WTC11 (cell line): Measurements from ENCODE around the gene IGFN1. TPM values are rescaled to one million over a fixed set of nuclear protein-coding genes. Genes with fewer than 3 reads are reported as not detected.

Experiments
- ATAC-seq: fragments of 200-7000 bp; cut with Tn5 transposase; 2 replicates; pipeline ENCODE4 v1.10.0; 2021; ENCODE audit warnings: mild to moderate bottlenecking, moderate library complexity
- CTCF ChIA-PET: fragments of 300-600 bp; sonication (Branson Sonifier 250); formaldehyde crosslinking; loops from one replicate; lab custom pipeline; 2021; ENCODE audit warnings: antibody characterized with exemption; lab: Charles Lee
- POLR2A ChIA-PET: fragments of 350-600 bp; sonication (Branson Sonifier 250); formaldehyde crosslinking; loops from one replicate; lab custom pipeline; 2021; ENCODE audit warnings: antibody characterized with exemption; lab: Charles Lee
- DNase-seq: peaks from one replicate; pipeline ENCODE4 v3.0.0; 2021; ENCODE audit warnings: low spot score
- H3K27ac Mint-ChIP-seq: 2 replicates; pipeline ENCODE4 v1.8.0; 2021; ENCODE audit warnings: mixed read lengths
- H3K27me3 Mint-ChIP-seq: 2 replicates; pipeline ENCODE4 v1.8.0; 2021; ENCODE audit warnings: low read depth, mild to moderate bottlenecking, moderate library complexity, mixed read lengths
- H3K36me3 Mint-ChIP-seq: 2 replicates; pipeline ENCODE4 v1.8.0; 2021; ENCODE audit warnings: mixed read lengths
- H3K4me1 Mint-ChIP-seq: 2 replicates; pipeline ENCODE4 v1.8.0; 2022; ENCODE audit warnings: mixed read lengths
- H3K4me3 Mint-ChIP-seq: 2 replicates; pipeline ENCODE4 v1.8.0; 2021; ENCODE audit warnings: mild to moderate bottlenecking, moderate library complexity, mixed read lengths
- H3K9me3 Mint-ChIP-seq: 2 replicates; pipeline ENCODE4 v1.8.0; 2021; ENCODE audit warnings: mixed read lengths
- CBFB ChIP-seq: sonication (generic); formaldehyde crosslinking; IDR thresholded peaks from 2 replicates; pipeline ENCODE4 v1.8.1; 2022; ENCODE audit warnings: mild to moderate bottlenecking, low read depth, missing genetic modification reagents
- E2F4 ChIP-seq: sonication (generic); formaldehyde crosslinking; IDR thresholded peaks from 2 replicates; pipeline ENCODE4 v1.8.1; 2022; ENCODE audit warnings: low read depth, mild to moderate bottlenecking, moderate library complexity, missing genetic modification reagents, borderline replicate concordance
- EMX1 ChIP-seq: fragments of 250-450 bp; sonication (Bioruptor Pico); IDR thresholded peaks from 2 replicates; pipeline ENCODE4 v1.8.0; 2021; ENCODE audit warnings: mild to moderate bottlenecking
- FOXP4 ChIP-seq: sonication (generic); formaldehyde crosslinking; IDR thresholded peaks from 2 replicates; pipeline ENCODE4 v1.8.0; 2022; ENCODE audit warnings: mild to moderate bottlenecking, missing genetic modification reagents
- GTF2I ChIP-seq: fragments of 250-450 bp; sonication (Bioruptor Pico); conservative IDR thresholded peaks from 2 replicates; pipeline ENCODE4 v1.4.0; 2021; ENCODE audit warnings: mild to moderate bottlenecking
- IRF2 ChIP-seq: sonication (generic); formaldehyde crosslinking; IDR thresholded peaks from 2 replicates; pipeline ENCODE4 v1.8.0; 2022; ENCODE audit warnings: low read depth, missing genetic modification reagents, borderline replicate concordance
- OVOL2 ChIP-seq: fragments of 250-450 bp; sonication (Bioruptor Pico); IDR thresholded peaks from 2 replicates; pipeline ENCODE4 v1.9.0; 2021; ENCODE audit warnings: mild to moderate bottlenecking, borderline replicate concordance
- RELA ChIP-seq: sonication (generic); formaldehyde crosslinking; IDR thresholded peaks from 2 replicates; pipeline ENCODE4 v1.8.1; 2022; ENCODE audit warnings: missing genetic modification reagents, mild to moderate bottlenecking, borderline replicate concordance
- SMAD3 ChIP-seq: sonication (generic); formaldehyde crosslinking; IDR thresholded peaks from 2 replicates; pipeline ENCODE4 v1.8.0; 2022; ENCODE audit warnings: missing genetic modification reagents, mild to moderate bottlenecking, borderline replicate concordance
- TCF7 ChIP-seq: sonication (generic); formaldehyde crosslinking; IDR thresholded peaks from 2 replicates; pipeline ENCODE4 v1.8.0; 2022; ENCODE audit warnings: mild to moderate bottlenecking, low read depth, missing genetic modification reagents, moderate library complexity
- TEAD1 ChIP-seq: sonication (generic); formaldehyde crosslinking; IDR thresholded peaks from 2 replicates; pipeline ENCODE4 v1.8.0; 2022; ENCODE audit warnings: mild to moderate bottlenecking, missing genetic modification reagents
- ZBTB21 ChIP-seq: sonication (generic); formaldehyde crosslinking; IDR thresholded peaks from 2 replicates; pipeline ENCODE4 v1.8.1; 2023; ENCODE audit warnings: mild to moderate bottlenecking, missing genetic modification reagents, borderline replicate concordance
- ZMAT4 ChIP-seq: fragments of 250-450 bp; sonication (Bioruptor Pico); IDR thresholded peaks from 2 replicates; pipeline ENCODE4 v1.9.0; 2021; ENCODE audit warnings: mild to moderate bottlenecking
- ZNF263 ChIP-seq: sonication (generic); formaldehyde crosslinking; IDR thresholded peaks from 2 replicates; pipeline ENCODE4 v1.8.1; 2022; ENCODE audit warnings: low read depth, mild to moderate bottlenecking, moderate library complexity, missing genetic modification reagents
- ZNF281 ChIP-seq: sonication (generic); formaldehyde crosslinking; IDR thresholded peaks from 2 replicates; pipeline ENCODE4 v1.8.0; 2023; ENCODE audit warnings: mild to moderate bottlenecking, missing genetic modification reagents
- ZNF396 ChIP-seq: fragments of 250-450 bp; sonication (Bioruptor Pico); IDR thresholded peaks from 2 replicates; pipeline ENCODE4 v1.8.0; 2021; ENCODE audit warnings: mild to moderate bottlenecking, moderate library complexity, borderline replicate concordance
- ZNF423 ChIP-seq: fragments of 250-450 bp; sonication (Bioruptor Pico); IDR thresholded peaks from 2 replicates; pipeline ENCODE4 v2.1.2; 2022; ENCODE audit warnings: mild to moderate bottlenecking, moderate library complexity
- total RNA-seq: library from RNA; stranded (reverse); gene quantifications from 3 replicates; pipeline ENCODE4 v1.2.3, GENCODE V29; 2021
- TF ChIP-seq, protein P1 (sequence below): sonication (generic); formaldehyde crosslinking; IDR thresholded peaks from 2 replicates; pipeline ENCODE4 v1.8.0; 2022; ENCODE audit warnings: mild to moderate bottlenecking, missing genetic modification reagents
- TF ChIP-seq, protein P2 (sequence below): fragments of 250-450 bp; sonication (Bioruptor Pico); IDR thresholded peaks from 2 replicates; pipeline ENCODE4 v1.8.0; 2021; ENCODE audit warnings: mild to moderate bottlenecking
- TF ChIP-seq, protein P3 (sequence below): sonication (generic); formaldehyde crosslinking; conservative IDR thresholded peaks from 2 replicates; pipeline ENCODE4 v1.8.1; 2022; ENCODE audit warnings: mild to moderate bottlenecking, missing genetic modification reagents
- TF ChIP-seq, protein P4 (sequence below): sonication (generic); formaldehyde crosslinking; conservative IDR thresholded peaks from 2 replicates; pipeline ENCODE4 v1.8.1; 2023; ENCODE audit warnings: mild to moderate bottlenecking, low read depth, missing genetic modification reagents, moderate library complexity

IGFN1 gene
- total RNA-seq, 1 experiment from 2014 or later = 0.11 TPM

GRCh38 chr1:201258763-201259230 is 68.2 kb downstream of the IGFN1 start:
- POLR2A ChIA-PET = interaction anchor here (0.6 to 1.2 kb wide), 2 partner anchors 103 to 392 kb away, joined by 3 read pairs; no protein-coding TSS in a partner anchor
- ATAC-seq (no peak; the same call in 1 of the 2 replicates), DNase-seq (no peak)
- Mint-ChIP-seq H3K4me1 (peaks cover 14% of the 10 kb centered on the region), H3K27me3 (peaks cover 11% of the 10 kb centered on the region), H3K4me3 (no peak overlapping the region), H3K27ac (no peak overlapping the region), H3K9me3 (no peaks in the 10 kb centered on the region), H3K36me3 (no peaks in the 10 kb centered on the region)
- CTCF ChIA-PET = interaction anchor here (0.7 to 2.6 kb wide), 20 partner anchors 16 to 287 kb away, joined by 3 to 62 read pairs (median 8); partner anchors contain the start of gene PKP1
- no peak for TF ChIP-seq SMAD3 (CRISPR knock-in tag)
- no peak for TF ChIP-seq GTF2I (CRISPR knock-in tag)
- no peak for TF ChIP-seq ZNF281 (CRISPR knock-in tag)
- no peak for TF ChIP-seq CBFB
- TF ChIP-seq ZNF423 (CRISPR knock-in tag) = no peak
- TF ChIP-seq, protein P1, sequence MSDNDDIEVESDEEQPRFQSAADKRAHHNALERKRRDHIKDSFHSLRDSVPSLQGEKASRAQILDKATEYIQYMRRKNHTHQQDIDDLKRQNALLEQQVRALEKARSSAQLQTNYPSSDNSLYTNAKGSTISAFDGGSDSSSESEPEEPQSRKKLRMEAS = no peak

DNA sequence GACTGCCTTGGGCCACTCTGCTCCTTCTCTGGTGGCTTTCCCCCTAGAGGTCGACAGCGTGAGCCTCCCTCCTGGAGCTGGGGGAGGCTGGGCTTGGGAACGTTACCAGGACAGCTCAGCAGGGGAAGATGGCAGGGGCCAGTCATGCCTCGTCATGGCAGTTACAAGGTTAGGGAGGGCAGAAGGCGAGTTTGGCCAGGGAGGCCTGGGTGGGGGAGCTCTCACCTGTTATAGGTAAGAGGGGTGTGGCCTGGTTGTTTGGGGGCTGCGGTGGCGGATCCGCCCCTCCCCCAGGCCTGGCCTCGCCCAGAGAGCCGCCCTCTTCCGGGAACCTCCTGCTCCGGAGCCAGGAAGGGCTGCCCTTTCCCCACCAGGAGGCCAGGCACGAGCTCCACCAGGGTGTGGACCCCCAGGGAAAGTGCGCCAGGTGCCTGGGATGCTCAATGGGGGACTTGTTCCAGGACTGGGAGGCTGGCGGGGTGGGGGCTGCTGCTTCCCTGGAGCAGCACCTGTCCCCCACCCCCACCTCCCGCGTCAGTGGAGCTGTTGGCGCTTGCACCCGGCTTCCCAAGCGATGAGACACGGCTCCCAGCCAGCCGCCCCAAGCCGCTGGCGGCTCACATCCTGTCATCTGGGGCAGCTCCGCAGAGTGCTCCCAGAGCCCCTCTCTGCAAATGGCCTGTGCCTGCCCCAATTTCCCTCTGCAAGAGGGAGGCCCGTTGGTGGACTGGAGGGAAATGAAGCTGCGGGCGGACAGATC is 69.0 kb downstream of the IGFN1 start:
- POLR2A ChIA-PET = interaction anchor here (0.6 to 1.3 kb wide), 4 partner anchors 116 to 1444 kb away, joined by 3 to 5 read pairs (median 3); no protein-coding TSS in a partner anchor
- H3K4me3 Mint-ChIP-seq = peak overlapping the region; percentile 64
- DNase-seq (peak; percentile 72), ATAC-seq (peak; percentile 86)
- H3K27me3 Mint-ChIP-seq = peaks cover 11% of the 10 kb centered on the region
- H3K27ac Mint-ChIP-seq = no peak overlapping the region
- H3K36me3 Mint-ChIP-seq = no peaks in the 10 kb centered on the region
- CTCF ChIA-PET = interaction anchor here (0.6 to 2.6 kb wide), 41 partner anchors 9 to 287 kb away, joined by 3 to 62 read pairs (median 4); partner anchors contain the start of genes CACNA1S, IGFN1, PKP1 and TMEM9
- peaks cover 14% of the 10 kb centered on the region for H3K4me1 Mint-ChIP-seq
- no peaks in the 10 kb centered on the region for H3K9me3 Mint-ChIP-seq
- no peak for TF ChIP-seq TCF7
- TF ChIP-seq FOXP4 (CRISPR knock-in tag) = no peak
- TF ChIP-seq OVOL2 (CRISPR knock-in tag) = no peak
- TF ChIP-seq E2F4 (CRISPR knock-in tag) = no peak
- TF ChIP-seq, protein P2, sequence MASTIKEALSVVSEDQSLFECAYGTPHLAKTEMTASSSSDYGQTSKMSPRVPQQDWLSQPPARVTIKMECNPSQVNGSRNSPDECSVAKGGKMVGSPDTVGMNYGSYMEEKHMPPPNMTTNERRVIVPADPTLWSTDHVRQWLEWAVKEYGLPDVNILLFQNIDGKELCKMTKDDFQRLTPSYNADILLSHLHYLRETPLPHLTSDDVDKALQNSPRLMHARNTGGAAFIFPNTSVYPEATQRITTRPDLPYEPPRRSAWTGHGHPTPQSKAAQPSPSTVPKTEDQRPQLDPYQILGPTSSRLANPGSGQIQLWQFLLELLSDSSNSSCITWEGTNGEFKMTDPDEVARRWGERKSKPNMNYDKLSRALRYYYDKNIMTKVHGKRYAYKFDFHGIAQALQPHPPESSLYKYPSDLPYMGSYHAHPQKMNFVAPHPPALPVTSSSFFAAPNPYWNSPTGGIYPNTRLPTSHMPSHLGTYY = no peak
- TF ChIP-seq ZMAT4 (CRISPR knock-in tag) = no peak
- no peak for TF ChIP-seq EMX1 (CRISPR knock-in tag)
- peak; percentile 58; the same call in 1 of the 2 replicates for TF ChIP-seq ZNF263
- TF ChIP-seq, protein P3, sequence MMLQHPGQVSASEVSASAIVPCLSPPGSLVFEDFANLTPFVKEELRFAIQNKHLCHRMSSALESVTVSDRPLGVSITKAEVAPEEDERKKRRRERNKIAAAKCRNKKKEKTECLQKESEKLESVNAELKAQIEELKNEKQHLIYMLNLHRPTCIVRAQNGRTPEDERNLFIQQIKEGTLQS (CRISPR knock-in tag) = no peak
- TF ChIP-seq, protein P4, sequence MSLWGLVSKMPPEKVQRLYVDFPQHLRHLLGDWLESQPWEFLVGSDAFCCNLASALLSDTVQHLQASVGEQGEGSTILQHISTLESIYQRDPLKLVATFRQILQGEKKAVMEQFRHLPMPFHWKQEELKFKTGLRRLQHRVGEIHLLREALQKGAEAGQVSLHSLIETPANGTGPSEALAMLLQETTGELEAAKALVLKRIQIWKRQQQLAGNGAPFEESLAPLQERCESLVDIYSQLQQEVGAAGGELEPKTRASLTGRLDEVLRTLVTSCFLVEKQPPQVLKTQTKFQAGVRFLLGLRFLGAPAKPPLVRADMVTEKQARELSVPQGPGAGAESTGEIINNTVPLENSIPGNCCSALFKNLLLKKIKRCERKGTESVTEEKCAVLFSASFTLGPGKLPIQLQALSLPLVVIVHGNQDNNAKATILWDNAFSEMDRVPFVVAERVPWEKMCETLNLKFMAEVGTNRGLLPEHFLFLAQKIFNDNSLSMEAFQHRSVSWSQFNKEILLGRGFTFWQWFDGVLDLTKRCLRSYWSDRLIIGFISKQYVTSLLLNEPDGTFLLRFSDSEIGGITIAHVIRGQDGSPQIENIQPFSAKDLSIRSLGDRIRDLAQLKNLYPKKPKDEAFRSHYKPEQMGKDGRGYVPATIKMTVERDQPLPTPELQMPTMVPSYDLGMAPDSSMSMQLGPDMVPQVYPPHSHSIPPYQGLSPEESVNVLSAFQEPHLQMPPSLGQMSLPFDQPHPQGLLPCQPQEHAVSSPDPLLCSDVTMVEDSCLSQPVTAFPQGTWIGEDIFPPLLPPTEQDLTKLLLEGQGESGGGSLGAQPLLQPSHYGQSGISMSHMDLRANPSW = no peak
- TF ChIP-seq RELA (CRISPR knock-in tag) = peak; percentile 16; the same call in 1 of the 2 replicates
- no peak for TF ChIP-seq GTF2I (CRISPR knock-in tag)
- TF ChIP-seq ZBTB21 = no peak
- no peak for TF ChIP-seq CBFB
- TF ChIP-seq TEAD1 = no peak
- no peak for TF ChIP-seq ZNF396
- no peak for TF ChIP-seq IRF2
